Neural cell (in vitro differentiated cells): ENCODE measurements around the gene SEC61G. TPM values are rescaled to one million over a fixed set of nuclear protein-coding genes. Genes with fewer than 3 reads are reported as not detected.

ENCODE experiments used
- H2AFZ ChIP-seq: fragments of 200-600, 300-800 bp; sonication (generic), shearing (Covaris generic); 2 replicates; pipeline ENCODE4 v1.6.0; 2014; ENCODE audit warnings: low read depth, mild to moderate bottlenecking, antibody characterized with exemption, low read length, moderate library complexity
- H3F3A ChIP-seq: fragments of 200-600 bp; shearing (Covaris generic); 2 replicates; pipeline ENCODE4 v1.6.1; 2016; ENCODE audit warnings: mild to moderate bottlenecking, moderate library complexity, mixed read lengths, antibody characterized with exemption, low read length; ENCODE audit not compliant: insufficient read depth, poor library complexity, severe bottlenecking
- H3K27ac ChIP-seq: fragments of 200-600, 300-800 bp; sonication (generic), shearing (Covaris generic); 2 replicates; pipeline ENCODE4 v1.5.1; 2014; ENCODE audit warnings: mild to moderate bottlenecking, low read length, moderate library complexity
- H3K27me3 ChIP-seq: fragments of 300-800, 200-600 bp; sonication (generic), shearing (Covaris generic); 2 replicates; pipeline ENCODE4 v1.6.0; 2014; ENCODE audit warnings: mild to moderate bottlenecking, low read depth, low read length, moderate library complexity; ENCODE audit not compliant: insufficient read depth
- H3K36me3 ChIP-seq: fragments of 300-800, 200-600 bp; sonication (generic), shearing (Covaris generic); 2 replicates; pipeline ENCODE4 v1.5.1; 2014; ENCODE audit warnings: mild to moderate bottlenecking, antibody characterized with exemption, low read length, moderate library complexity; ENCODE audit not compliant: insufficient read depth
- H3K4me2 ChIP-seq: fragments of 300-800, 200-600 bp; sonication (generic), shearing (Covaris generic); 2 replicates; pipeline ENCODE4 v1.6.0; 2014; ENCODE audit warnings: mild to moderate bottlenecking, low read length
- H3K4me3 ChIP-seq: fragments of 300-800, 200-600 bp; sonication (generic), shearing (Covaris generic); 2 replicates; pipeline ENCODE4 v1.5.1; 2014; ENCODE audit warnings: mild to moderate bottlenecking, low read length, moderate library complexity
- H3K79me2 ChIP-seq: fragments of 200-600 bp; shearing (Covaris generic); replicated peaks from 2 replicates; pipeline ENCODE4 v1.6.0; 2014; ENCODE audit warnings: mild to moderate bottlenecking, low read length, moderate library complexity; ENCODE audit not compliant: insufficient read depth
- H3K9ac ChIP-seq: fragments of 300-800, 200-600 bp; sonication (generic), shearing (Covaris generic); 2 replicates; pipeline ENCODE4 v1.6.1; 2016; ENCODE audit warnings: mild to moderate bottlenecking, low read length, mixed read lengths
- H3K9me2 ChIP-seq: fragments of 200-600 bp; shearing (Covaris generic); 2 replicates; pipeline ENCODE4 v1.6.1; 2016; ENCODE audit warnings: mild to moderate bottlenecking, low read length, mixed read lengths; ENCODE audit not compliant: insufficient read depth
- H3K9me3 ChIP-seq: fragments of 200-600, 300-800 bp; sonication (generic), shearing (Covaris generic); 2 replicates; pipeline ENCODE4 v1.6.1; 2016; ENCODE audit warnings: mild to moderate bottlenecking, mixed run types, low read length, moderate library complexity, mixed read lengths
- H4K20me1 ChIP-seq: fragments of 200-600 bp; shearing (Covaris generic); 2 replicates; pipeline ENCODE4 v1.6.1; 2016; ENCODE audit warnings: mild to moderate bottlenecking, mixed run types; ENCODE audit not compliant: insufficient read depth
- EP300 ChIP-seq: fragments of 450-650 bp; conservative IDR thresholded peaks from 2 replicates; pipeline ENCODE4 v1.6.1; 2014; ENCODE audit warnings: antibody characterized with exemption, mild to moderate bottlenecking, moderate library complexity; ENCODE audit not compliant: poor library complexity, severe bottlenecking
- EZH2 ChIP-seq: fragments of 200-600, 300-800 bp; shearing (Covaris generic), sonication (generic); IDR thresholded peaks from 2 replicates; pipeline ENCODE4 v1.6.1; 2014; ENCODE audit warnings: antibody characterized with exemption, low read length, borderline replicate concordance, mild to moderate bottlenecking; ENCODE audit not compliant: insufficient read depth, poor library complexity, severe bottlenecking
- MXI1 ChIP-seq: fragments of 450-650 bp; conservative IDR thresholded peaks from 2 replicates; pipeline ENCODE4 v1.6.1; 2014; ENCODE audit warnings: antibody characterized with exemption, mild to moderate bottlenecking; ENCODE audit not compliant: poor library complexity, severe bottlenecking
- POLR2AphosphoS5 ChIP-seq: IDR thresholded peaks from 2 replicates; pipeline ENCODE4 v1.6.1; 2012
- RAD21 ChIP-seq: fragments of 450-650 bp; conservative IDR thresholded peaks from 2 replicates; pipeline ENCODE4 v1.6.1; 2014; ENCODE audit warnings: antibody characterized with exemption, mild to moderate bottlenecking, moderate library complexity
- REST ChIP-seq: IDR thresholded peaks from 2 replicates; pipeline ENCODE4 v1.6.1; 2012; ENCODE audit warnings: borderline replicate concordance
- SMC3 ChIP-seq: fragments of 450-650 bp; conservative IDR thresholded peaks from 2 replicates; pipeline ENCODE4 v1.6.1; 2014; ENCODE audit warnings: antibody characterized with exemption, mild to moderate bottlenecking, moderate library complexity; ENCODE audit not compliant: poor library complexity
- TAF1 ChIP-seq: IDR thresholded peaks from 2 replicates; pipeline ENCODE4 v1.6.1; 2012; ENCODE audit warnings: low read depth
- polyA plus RNA-seq: library from polyadenylated mRNA; depleted of rRNA; stranded (reverse); fragments of >200 nt; gene quantifications from 2 replicates; pipeline ENCODE4 v1.2.3, GENCODE V29; 2014
- TF ChIP-seq, protein P1 (sequence below): fragments of 450-650 bp; IDR thresholded peaks from 2 replicates; pipeline ENCODE4 v1.5.1; 2014; ENCODE audit warnings: antibody characterized with exemption, mild to moderate bottlenecking, moderate library complexity; ENCODE audit not compliant: poor library complexity, severe bottlenecking

SEC61G gene
- polyA plus RNA-seq, 1 donor from 2014 or later, result 2,117 TPM

DNA sequence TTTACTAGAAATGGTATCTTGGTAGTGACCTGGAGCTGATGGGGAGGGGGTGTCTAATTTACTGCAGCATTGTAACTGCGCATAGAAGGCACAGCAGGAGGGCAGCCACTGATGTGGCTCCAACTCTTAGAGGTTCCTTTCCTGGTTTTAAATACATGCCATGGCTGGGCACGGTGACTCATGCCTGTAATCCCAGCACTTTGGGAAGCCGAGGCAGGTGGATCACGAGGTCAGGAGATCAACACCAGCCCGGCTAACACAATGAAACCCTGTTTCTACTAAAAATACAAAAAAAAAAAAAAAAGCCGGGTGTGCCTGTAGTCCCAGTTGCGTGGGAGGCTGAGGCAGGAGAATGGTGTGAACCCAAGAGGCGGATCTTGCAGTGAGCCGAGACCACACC lies 19.2 kb upstream of the SEC61G start:
- Histone ChIP-seq H4K20me1 (no peaks in the 10 kb centered on the region), H2AFZ (no peak overlapping the region), H3K27me3 (no peaks in the 10 kb centered on the region), H3K27ac (no peak overlapping the region), H3K9me2 (no peaks in the 10 kb centered on the region), H3K4me2 (no peak overlapping the region), H3K36me3 (no peaks in the 10 kb centered on the region), H3F3A (no peaks in the 10 kb centered on the region), H3K79me2 (no peaks in the 10 kb centered on the region), H3K9ac (no peak overlapping the region), H3K4me3 (no peak overlapping the region), H3K9me3 (no peaks in the 10 kb centered on the region)
- TF ChIP-seq TAF1, result no peak
- no peak for TF ChIP-seq MXI1
- TF ChIP-seq REST, result no peak
- TF ChIP-seq EZH2, result no peak
- no peak for TF ChIP-seq RAD21
- TF ChIP-seq SMC3, result no peak
- TF ChIP-seq POLR2AphosphoS5, result no peak
- TF ChIP-seq, protein P1, sequence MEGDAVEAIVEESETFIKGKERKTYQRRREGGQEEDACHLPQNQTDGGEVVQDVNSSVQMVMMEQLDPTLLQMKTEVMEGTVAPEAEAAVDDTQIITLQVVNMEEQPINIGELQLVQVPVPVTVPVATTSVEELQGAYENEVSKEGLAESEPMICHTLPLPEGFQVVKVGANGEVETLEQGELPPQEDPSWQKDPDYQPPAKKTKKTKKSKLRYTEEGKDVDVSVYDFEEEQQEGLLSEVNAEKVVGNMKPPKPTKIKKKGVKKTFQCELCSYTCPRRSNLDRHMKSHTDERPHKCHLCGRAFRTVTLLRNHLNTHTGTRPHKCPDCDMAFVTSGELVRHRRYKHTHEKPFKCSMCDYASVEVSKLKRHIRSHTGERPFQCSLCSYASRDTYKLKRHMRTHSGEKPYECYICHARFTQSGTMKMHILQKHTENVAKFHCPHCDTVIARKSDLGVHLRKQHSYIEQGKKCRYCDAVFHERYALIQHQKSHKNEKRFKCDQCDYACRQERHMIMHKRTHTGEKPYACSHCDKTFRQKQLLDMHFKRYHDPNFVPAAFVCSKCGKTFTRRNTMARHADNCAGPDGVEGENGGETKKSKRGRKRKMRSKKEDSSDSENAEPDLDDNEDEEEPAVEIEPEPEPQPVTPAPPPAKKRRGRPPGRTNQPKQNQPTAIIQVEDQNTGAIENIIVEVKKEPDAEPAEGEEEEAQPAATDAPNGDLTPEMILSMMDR, result no peak
- no peak for TF ChIP-seq EP300

- no peaks in the 10 kb centered on the region for H3K79me2 ChIP-seq
- H4K20me1 ChIP-seq, result no peaks in the 10 kb centered on the region
- no peak overlapping the region for H3K4me3 ChIP-seq
- H3F3A ChIP-seq, result no peaks in the 10 kb centered on the region
- TF ChIP-seq POLR2AphosphoS5 (no peak), RAD21 (no peak), REST (no peak), EZH2 (no peak), TAF1 (no peak), EP300 (no peak), MXI1 (no peak)
- TF ChIP-seq, protein P1, result no peak
- H3K9me2 ChIP-seq, result no peaks in the 10 kb centered on the region
- no peaks in the 10 kb centered on the region for H3K27me3 ChIP-seq
- H3K36me3 ChIP-seq, result no peaks in the 10 kb centered on the region
- no peak overlapping the region for H3K9ac ChIP-seq
- no peak overlapping the region for H2AFZ ChIP-seq
- H3K4me2 ChIP-seq, result no peak overlapping the region
- no peaks in the 10 kb centered on the region for H3K9me3 ChIP-seq
- no peak overlapping the region for H3K27ac ChIP-seq
Measured at GRCh38 chr7:54774785-54775740, 16.1 kb upstream of the SEC61G start.
